ENCODE results near the gene SPATA17. TPM values are rescaled to one million over a fixed set of nuclear protein-coding genes. Genes with fewer than 3 reads are reported as not detected.
A peak's percentile ranks its signal among the peaks of the same experiment; 100 is the strongest.

SPATA17 gene
- polyA plus RNA-seq, 4 donors, result 0.10 to 2.2 TPM; not detected in 2

DNA sequence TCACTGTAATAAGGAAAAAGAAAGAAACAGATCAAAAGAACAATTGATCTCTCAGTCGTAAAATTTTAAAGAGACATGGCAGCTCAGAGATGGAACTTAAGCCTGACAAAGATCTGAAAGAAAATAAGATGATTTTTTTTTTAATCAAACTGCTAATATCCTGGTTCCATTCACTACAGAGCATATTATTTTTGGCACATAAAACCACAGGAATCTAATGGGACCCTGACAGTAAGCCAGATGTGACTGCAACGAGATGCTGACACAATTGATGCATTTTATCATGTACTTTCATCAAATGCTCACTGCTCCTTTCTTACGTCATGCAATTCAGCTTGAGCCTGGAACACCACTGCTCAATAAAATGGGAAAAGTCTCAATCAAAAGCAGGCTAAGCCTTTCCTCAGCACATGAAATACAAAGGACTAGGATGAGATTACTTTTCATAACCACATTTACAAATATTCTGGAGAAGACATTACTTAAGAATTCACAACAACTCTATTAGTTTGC lies 16.9 kb upstream of the SPATA17 start:
- no peak overlapping the region for H3K27ac ChIP-seq (ENCODE audit: low read depth in 1 of 3, low read length in 2 of 3)
- 63 to 73% (median 67%) methylated on average over 3 of the region's 3 CpGs for WGBS, 3 donors
- H3K9me3 ChIP-seq (ENCODE audit: control insufficient read depth in 2 of 2, insufficient read depth in 1 of 2, low read depth in 1 of 2, low read length in 1 of 2), result no peaks in the 10 kb centered on the region
- FAIRE-seq, result no peak
- no peak for DNase-seq
- peaks cover 0 to 9% (median 2%) of the 10 kb centered on the region in 3 donors for H3K36me3 ChIP-seq (ENCODE audit: control insufficient read depth in 3 of 3, insufficient read depth in 2 of 3, low read depth in 1 of 3, low read length in 3 of 3)
- H3K27me3 ChIP-seq (ENCODE audit: control insufficient read depth in 3 of 3, insufficient read depth in 3 of 3, low read length in 3 of 3), result no peaks in the 10 kb centered on the region
- H3K4me1 ChIP-seq (ENCODE audit: control insufficient read depth in 3 of 3, insufficient read depth in 2 of 3, low read depth in 1 of 3, low read length in 2 of 3), result no peaks in the 10 kb centered on the region
- H3K4me3 ChIP-seq (ENCODE audit: low read depth in 1 of 3, low read length in 3 of 3), result no peak overlapping the region

DNA sequence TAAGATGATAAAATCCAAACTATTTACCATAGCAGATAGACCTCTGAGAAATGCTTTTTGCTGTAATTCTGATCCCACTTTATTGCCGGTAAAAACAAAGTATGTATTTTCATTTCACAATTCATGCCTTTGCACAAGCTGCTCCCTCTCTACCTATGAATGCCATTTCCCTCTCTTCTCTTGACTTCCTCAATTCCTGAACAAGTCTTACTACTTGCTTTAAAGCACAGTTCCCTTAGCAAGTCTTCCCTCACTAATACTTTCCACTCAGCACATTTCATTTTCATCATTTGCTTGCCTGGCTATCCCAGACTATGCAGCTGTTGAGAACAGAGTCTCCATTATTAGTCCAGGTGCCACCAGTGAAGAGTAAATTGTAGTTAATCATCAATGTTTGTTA lies 14.0 kb upstream of the SPATA17 start:
- FAIRE-seq (no peak), DNase-seq (no peak)
- Histone ChIP-seq H3K27me3 (ENCODE audit: control insufficient read depth in 3 of 3, insufficient read depth in 3 of 3, low read length in 3 of 3) (no peaks in the 10 kb centered on the region), H3K27ac (ENCODE audit: low read depth in 1 of 3, low read length in 2 of 3) (no peak overlapping the region), H3K36me3 (ENCODE audit: control insufficient read depth in 3 of 3, insufficient read depth in 2 of 3, low read depth in 1 of 3, low read length in 3 of 3) (peaks cover 0 to 9% (median 0%) of the 10 kb centered on the region in 3 donors), H3K4me3 (ENCODE audit: low read depth in 1 of 3, low read length in 3 of 3) (no peak overlapping the region), H3K4me1 (ENCODE audit: control insufficient read depth in 3 of 3, insufficient read depth in 2 of 3, low read depth in 1 of 3, low read length in 2 of 3) (no peaks in the 10 kb centered on the region), H3K9me3 (ENCODE audit: control insufficient read depth in 2 of 2, insufficient read depth in 1 of 2, low read depth in 1 of 2, low read length in 1 of 2) (no peaks in the 10 kb centered on the region)
- WGBS, 3 donors, result 84 to 92% (median 87%) methylated on average over 1 of the region's 1 CpG

DNA sequence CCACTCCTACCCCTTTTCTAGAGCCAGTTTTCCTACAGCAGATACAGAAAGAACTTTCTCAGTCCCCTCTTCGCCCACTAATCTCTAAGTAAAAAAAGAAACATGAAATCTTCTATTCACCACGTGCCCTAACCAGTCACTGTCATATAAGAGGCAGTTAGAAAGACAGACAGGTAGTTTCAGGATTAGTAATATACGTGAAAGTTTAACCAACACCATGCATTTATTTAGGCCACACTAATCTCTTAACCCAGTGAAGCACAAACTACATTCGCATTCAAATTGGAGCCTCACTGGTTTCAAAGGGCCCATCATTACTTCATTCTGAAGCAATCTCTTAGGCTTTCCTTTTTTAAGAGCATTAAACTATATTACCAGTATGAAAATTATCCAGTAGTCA lies 10.3 kb upstream of the SPATA17 start:
- Histone ChIP-seq H3K4me1 (ENCODE audit: control insufficient read depth in 3 of 3, insufficient read depth in 2 of 3, low read depth in 1 of 3, low read length in 2 of 3) (no peaks in the 10 kb centered on the region), H3K4me3 (ENCODE audit: low read depth in 1 of 3, low read length in 3 of 3) (no peak overlapping the region), H3K27me3 (ENCODE audit: control insufficient read depth in 3 of 3, insufficient read depth in 3 of 3, low read length in 3 of 3) (no peaks in the 10 kb centered on the region), H3K36me3 (ENCODE audit: control insufficient read depth in 3 of 3, insufficient read depth in 2 of 3, low read depth in 1 of 3, low read length in 3 of 3) (peaks cover 0 to 11% (median 0%) of the 10 kb centered on the region in 3 donors), H3K9me3 (ENCODE audit: control insufficient read depth in 2 of 2, insufficient read depth in 1 of 2, low read depth in 1 of 2, low read length in 1 of 2) (no peaks in the 10 kb centered on the region), H3K27ac (ENCODE audit: low read depth in 1 of 3, low read length in 2 of 3) (no peak overlapping the region)
- WGBS, 3 donors, result 76 to 90% (median 79%) methylated on average over 4 of the region's 4 CpGs
- DNase-seq (no peak), FAIRE-seq (no peak)

DNA sequence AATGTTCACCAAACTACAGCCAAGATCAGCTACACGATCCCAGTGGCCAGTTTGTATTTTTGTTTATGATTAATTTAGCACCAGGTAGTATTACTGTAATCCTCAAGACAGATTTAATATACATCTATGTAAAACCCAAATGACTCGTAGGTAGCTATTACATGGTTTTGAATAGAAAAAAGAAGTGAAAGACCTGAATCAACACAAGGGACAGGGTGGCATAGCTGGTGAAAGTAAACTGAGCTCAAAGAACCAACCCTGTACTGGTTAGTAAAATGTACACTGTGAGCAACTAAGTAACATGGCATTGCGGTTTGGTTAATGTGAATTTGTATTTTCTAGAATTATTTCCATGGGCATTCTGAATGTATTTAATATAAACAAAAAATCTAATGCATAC lies 9.1 kb upstream of the SPATA17 start:
- DNase-seq (no peak), FAIRE-seq (no peak)
- Histone ChIP-seq H3K4me1 (ENCODE audit: control insufficient read depth in 3 of 3, insufficient read depth in 2 of 3, low read depth in 1 of 3, low read length in 2 of 3) (no peaks in the 10 kb centered on the region), H3K9me3 (ENCODE audit: control insufficient read depth in 2 of 2, insufficient read depth in 1 of 2, low read depth in 1 of 2, low read length in 1 of 2) (no peaks in the 10 kb centered on the region), H3K36me3 (ENCODE audit: control insufficient read depth in 3 of 3, insufficient read depth in 2 of 3, low read depth in 1 of 3, low read length in 3 of 3) (peaks cover 0 to 11% (median 0%) of the 10 kb centered on the region in 3 donors), H3K27ac (ENCODE audit: low read depth in 1 of 3, low read length in 2 of 3) (no peak overlapping the region), H3K27me3 (ENCODE audit: control insufficient read depth in 3 of 3, insufficient read depth in 3 of 3, low read length in 3 of 3) (no peaks in the 10 kb centered on the region), H3K4me3 (ENCODE audit: low read depth in 1 of 3, low read length in 3 of 3) (no peak overlapping the region)
- WGBS, 3 donors, result 79 to 88% (median 88%) methylated on average over 3 of the region's 3 CpGs

DNA sequence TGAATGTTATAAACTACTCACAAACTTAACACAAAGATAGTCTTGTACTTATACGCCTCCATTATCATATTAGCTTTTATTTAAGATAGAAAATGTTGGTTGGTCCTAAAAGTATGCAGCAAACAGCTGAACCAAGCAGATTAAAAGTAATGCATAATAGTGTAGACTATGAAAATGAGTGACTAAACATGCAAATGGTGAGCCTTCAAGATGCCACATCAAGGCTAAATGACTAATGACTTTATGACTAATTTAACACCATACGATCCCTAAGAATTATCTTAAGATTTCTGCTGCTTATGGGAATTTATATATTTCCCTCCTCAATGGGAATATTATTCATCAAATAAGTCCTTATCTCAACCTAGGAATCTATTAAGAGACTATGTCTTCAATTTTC lies 4.8 kb upstream of the SPATA17 start:
- no peak for FAIRE-seq

DNA sequence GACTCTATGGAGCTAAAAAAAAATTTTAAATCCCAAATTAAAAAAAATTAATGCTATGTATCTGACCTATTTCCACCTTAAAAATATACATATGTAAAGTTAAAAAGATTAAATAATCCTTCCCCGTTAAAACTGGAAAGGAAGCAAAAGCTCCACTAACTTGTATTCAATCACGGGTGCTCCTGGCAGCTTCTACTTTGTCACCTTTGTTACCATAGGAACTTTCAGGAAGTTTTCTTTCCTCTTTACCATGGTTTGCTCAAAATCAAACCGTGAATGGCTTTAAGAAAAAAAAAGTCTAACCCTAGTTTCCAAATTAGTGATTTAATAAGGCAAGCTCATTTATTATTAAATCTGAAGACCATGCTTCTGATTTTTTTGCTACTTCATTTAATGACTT lies 3.7 kb upstream of the SPATA17 start:
- peak; percentile 12 to 35 for DNase-seq

More for the DNA sequence above, 4.8 kb upstream of the SPATA17 start:
- Histone ChIP-seq H3K9me3 (ENCODE audit: control insufficient read depth in 2 of 2, insufficient read depth in 1 of 2, low read depth in 1 of 2, low read length in 1 of 2) (no peaks in the 10 kb centered on the region), H3K27ac (ENCODE audit: low read depth in 1 of 3, low read length in 2 of 3) (no peak overlapping the region), H3K4me3 (ENCODE audit: low read depth in 1 of 3, low read length in 3 of 3) (no peak overlapping the region), H3K36me3 (ENCODE audit: control insufficient read depth in 3 of 3, insufficient read depth in 2 of 3, low read depth in 1 of 3, low read length in 3 of 3) (peaks cover 0 to 2% (median 0%) of the 10 kb centered on the region in 3 donors), H3K4me1 (ENCODE audit: control insufficient read depth in 3 of 3, insufficient read depth in 2 of 3, low read depth in 1 of 3, low read length in 2 of 3) (peaks cover 0 to 7% (median 6%) of the 10 kb centered on the region in 3 donors), H3K27me3 (ENCODE audit: control insufficient read depth in 3 of 3, insufficient read depth in 3 of 3, low read length in 3 of 3) (no peaks in the 10 kb centered on the region)
- no peak for DNase-seq
- 71 to 84% (median 75%) methylated on average over 2 of the region's 2 CpGs for WGBS, 3 donors

DNA sequence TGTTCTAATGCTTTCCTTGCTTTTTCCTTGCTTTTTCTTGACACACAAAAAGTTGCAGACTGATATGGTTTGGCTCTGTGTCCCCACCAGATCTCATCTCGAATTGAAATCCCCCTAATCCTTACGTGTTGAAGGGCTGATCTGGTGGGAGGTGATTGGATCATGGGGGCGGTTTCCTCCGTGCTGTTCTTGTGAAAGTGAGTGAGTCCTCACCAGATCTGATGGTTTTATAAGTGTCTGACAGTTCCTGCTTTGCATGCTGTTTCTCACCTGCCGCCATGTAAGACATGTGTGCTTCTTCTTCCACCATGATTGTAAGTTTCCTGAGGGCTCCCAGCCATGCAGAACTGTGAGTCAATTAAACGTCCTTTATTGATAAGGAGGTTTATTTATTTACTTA lies 11.3 kb downstream of the SPATA17 start:
- Histone ChIP-seq H3K27me3 (ENCODE audit: control insufficient read depth in 3 of 3, insufficient read depth in 3 of 3, low read length in 3 of 3) (no peaks in the 10 kb centered on the region), H3K27ac (ENCODE audit: low read depth in 1 of 3, low read length in 2 of 3) (no peak overlapping the region), H3K4me3 (ENCODE audit: low read depth in 1 of 3, low read length in 3 of 3) (no peak overlapping the region), H3K4me1 (ENCODE audit: control insufficient read depth in 3 of 3, insufficient read depth in 2 of 3, low read depth in 1 of 3, low read length in 2 of 3) (no peaks in the 10 kb centered on the region), H3K36me3 (ENCODE audit: control insufficient read depth in 3 of 3, insufficient read depth in 2 of 3, low read depth in 1 of 3, low read length in 3 of 3) (no peaks in the 10 kb centered on the region), H3K9me3 (ENCODE audit: control insufficient read depth in 2 of 2, insufficient read depth in 1 of 2, low read depth in 1 of 2, low read length in 1 of 2) (peaks cover 0 to 4% of the 10 kb centered on the region in 2 donors)
- FAIRE-seq (no peak), DNase-seq (no peak)
- 63 to 66% (median 65%) methylated on average over 6 of the region's 6 CpGs for WGBS, 3 donors

More for the DNA sequence above, 3.7 kb upstream of the SPATA17 start:
- Histone ChIP-seq H3K4me1 (ENCODE audit: control insufficient read depth in 3 of 3, insufficient read depth in 2 of 3, low read depth in 1 of 3, low read length in 2 of 3) (peaks cover 0 to 10% (median 6%) of the 10 kb centered on the region in 3 donors), H3K27ac (ENCODE audit: low read depth in 1 of 3, low read length in 2 of 3) (no peak overlapping the region), H3K4me3 (ENCODE audit: low read depth in 1 of 3, low read length in 3 of 3) (no peak overlapping the region), H3K27me3 (ENCODE audit: control insufficient read depth in 3 of 3, insufficient read depth in 3 of 3, low read length in 3 of 3) (no peaks in the 10 kb centered on the region), H3K9me3 (ENCODE audit: control insufficient read depth in 2 of 2, insufficient read depth in 1 of 2, low read depth in 1 of 2, low read length in 1 of 2) (no peaks in the 10 kb centered on the region), H3K36me3 (ENCODE audit: control insufficient read depth in 3 of 3, insufficient read depth in 2 of 3, low read depth in 1 of 3, low read length in 3 of 3) (peaks cover 0 to 2% (median 0%) of the 10 kb centered on the region in 3 donors)
- no peak for FAIRE-seq
- 8 to 17% (median 10%) methylated on average over 3 of the region's 3 CpGs for WGBS, 3 donors

DNA sequence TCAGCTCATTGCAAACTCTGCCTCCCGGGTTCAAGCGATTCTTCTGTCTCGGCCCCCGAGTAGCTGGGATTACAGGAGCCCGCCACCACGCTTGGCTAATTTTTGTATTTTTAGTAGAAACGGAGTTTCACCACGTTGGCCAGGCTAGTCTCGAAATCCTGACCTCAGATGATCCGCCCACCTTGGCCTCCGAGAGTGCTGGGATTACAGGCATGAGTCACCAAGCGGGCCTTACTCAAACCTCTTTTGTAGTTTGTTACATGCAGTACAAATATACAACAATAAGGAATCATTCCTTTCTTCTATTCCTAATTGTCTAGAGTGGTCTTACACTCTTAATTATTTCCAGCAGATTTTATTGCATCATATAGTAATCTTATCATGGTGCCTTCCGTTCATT lies 16.6 kb downstream of the SPATA17 start:
- Histone ChIP-seq H3K27ac (ENCODE audit: low read depth in 1 of 3, low read length in 2 of 3) (no peak overlapping the region), H3K36me3 (ENCODE audit: control insufficient read depth in 3 of 3, insufficient read depth in 2 of 3, low read depth in 1 of 3, low read length in 3 of 3) (no peaks in the 10 kb centered on the region), H3K27me3 (ENCODE audit: control insufficient read depth in 3 of 3, insufficient read depth in 3 of 3, low read length in 3 of 3) (no peaks in the 10 kb centered on the region), H3K4me1 (ENCODE audit: control insufficient read depth in 3 of 3, insufficient read depth in 2 of 3, low read depth in 1 of 3, low read length in 2 of 3) (no peaks in the 10 kb centered on the region), H3K4me3 (ENCODE audit: low read depth in 1 of 3, low read length in 3 of 3) (no peak overlapping the region), H3K9me3 (ENCODE audit: control insufficient read depth in 2 of 2, insufficient read depth in 1 of 2, low read depth in 1 of 2, low read length in 1 of 2) (no peaks in the 10 kb centered on the region)
- no peak for DNase-seq
- 90 to 94% (median 91%) methylated on average over 13 of the region's 13 CpGs for WGBS, 3 donors
- FAIRE-seq, result no peak

DNA sequence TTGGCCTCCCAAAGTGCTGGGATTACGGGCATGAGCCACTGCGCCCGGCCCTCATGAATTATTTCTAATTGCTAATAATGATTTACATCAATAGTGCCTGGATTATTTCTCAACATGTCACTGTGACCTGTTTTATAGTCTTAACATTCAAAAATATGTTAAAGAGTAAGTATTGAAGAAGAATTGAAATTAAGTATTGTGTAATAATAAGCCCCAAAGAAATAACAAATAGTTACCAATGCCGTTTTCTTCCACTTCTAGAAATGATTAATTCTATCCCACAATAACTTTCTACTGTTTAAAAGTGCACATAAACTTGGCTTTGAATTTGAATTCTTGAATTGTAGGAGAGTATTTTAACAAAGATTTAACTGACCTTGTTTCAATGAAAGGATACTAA lies 19.5 kb downstream of the SPATA17 start:
- FAIRE-seq, result no peak

More for the DNA sequence above, 19.5 kb downstream of the SPATA17 start:
- H3K4me1 ChIP-seq (ENCODE audit: control insufficient read depth in 3 of 3, insufficient read depth in 2 of 3, low read depth in 1 of 3, low read length in 2 of 3), result no peaks in the 10 kb centered on the region
- H3K9me3 ChIP-seq (ENCODE audit: control insufficient read depth in 2 of 2, insufficient read depth in 1 of 2, low read depth in 1 of 2, low read length in 1 of 2), result no peaks in the 10 kb centered on the region
- no peaks in the 10 kb centered on the region for H3K27me3 ChIP-seq (ENCODE audit: control insufficient read depth in 3 of 3, insufficient read depth in 3 of 3, low read length in 3 of 3)
- no peak overlapping the region for H3K4me3 ChIP-seq (ENCODE audit: low read depth in 1 of 3, low read length in 3 of 3)
- 91 to 96% (median 94%) methylated on average over 4 of the region's 4 CpGs for WGBS, 3 donors
- H3K36me3 ChIP-seq (ENCODE audit: control insufficient read depth in 3 of 3, insufficient read depth in 2 of 3, low read depth in 1 of 3, low read length in 3 of 3), result no peaks in the 10 kb centered on the region
- no peak overlapping the region for H3K27ac ChIP-seq (ENCODE audit: low read depth in 1 of 3, low read length in 2 of 3)
- DNase-seq, result no peak

Data from small intestine (tissue), 7 donors.